Measurements from ENCODE around the gene SLC7A11.

The SLC7A11 gene

DNA sequence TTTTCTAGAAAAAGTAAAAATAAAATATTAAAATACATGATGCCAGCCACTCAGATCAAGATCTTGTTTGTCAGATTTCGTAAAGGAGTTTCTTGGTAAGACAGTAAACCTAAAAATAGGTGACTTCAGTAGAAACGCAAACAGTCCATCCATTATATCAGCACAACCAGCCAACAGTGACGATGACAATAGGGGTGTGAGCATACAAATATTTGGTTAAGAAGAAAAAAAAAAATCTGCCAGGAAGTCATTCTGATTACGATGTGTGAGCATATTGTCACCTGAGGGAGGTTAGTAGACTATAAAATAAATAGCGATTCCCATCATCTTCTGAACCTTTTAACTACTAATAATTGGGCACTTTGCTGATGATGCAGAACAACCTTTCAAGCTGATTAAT is 37.6 kb downstream of the SLC7A11 start:
- no peak for DNase-seq

DNA sequence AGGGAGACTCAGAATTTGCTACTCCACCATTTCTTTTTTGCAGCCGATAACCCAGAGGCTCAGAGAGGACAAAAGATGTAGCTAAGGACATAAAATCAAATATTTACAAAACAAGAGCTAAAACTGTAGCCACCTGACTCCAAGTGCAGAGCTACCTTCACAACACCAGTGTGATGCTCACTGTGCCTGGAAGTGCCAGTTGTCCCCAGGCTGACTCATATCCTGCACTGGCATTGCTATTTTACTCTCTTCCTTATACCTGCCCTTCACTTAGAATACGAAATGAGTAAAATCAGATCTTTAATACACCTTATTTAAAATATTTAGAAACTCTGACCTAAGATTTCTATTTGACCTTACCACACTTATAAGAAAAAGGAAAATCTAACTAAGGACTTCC is 39.5 kb downstream of the SLC7A11 start:
- DNase-seq, result no peak

DNA sequence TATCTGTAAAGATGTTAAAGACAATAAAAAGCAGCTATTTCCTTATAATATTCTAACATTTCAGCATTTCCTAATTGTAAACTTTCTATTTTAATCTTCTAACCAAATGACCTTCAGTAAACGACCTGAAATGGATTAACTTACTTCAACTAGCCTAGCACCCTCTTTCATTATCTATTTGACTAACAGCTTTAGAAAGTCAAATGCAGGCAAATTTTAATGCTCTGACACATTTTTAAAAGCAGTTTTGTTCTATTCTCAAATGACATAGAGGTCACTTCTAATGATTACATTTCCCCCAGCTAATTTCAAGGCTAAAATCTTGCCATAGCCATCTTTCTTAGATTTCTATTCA is 41.9 kb downstream of the SLC7A11 start:
- DNase-seq, result no peak

DNA sequence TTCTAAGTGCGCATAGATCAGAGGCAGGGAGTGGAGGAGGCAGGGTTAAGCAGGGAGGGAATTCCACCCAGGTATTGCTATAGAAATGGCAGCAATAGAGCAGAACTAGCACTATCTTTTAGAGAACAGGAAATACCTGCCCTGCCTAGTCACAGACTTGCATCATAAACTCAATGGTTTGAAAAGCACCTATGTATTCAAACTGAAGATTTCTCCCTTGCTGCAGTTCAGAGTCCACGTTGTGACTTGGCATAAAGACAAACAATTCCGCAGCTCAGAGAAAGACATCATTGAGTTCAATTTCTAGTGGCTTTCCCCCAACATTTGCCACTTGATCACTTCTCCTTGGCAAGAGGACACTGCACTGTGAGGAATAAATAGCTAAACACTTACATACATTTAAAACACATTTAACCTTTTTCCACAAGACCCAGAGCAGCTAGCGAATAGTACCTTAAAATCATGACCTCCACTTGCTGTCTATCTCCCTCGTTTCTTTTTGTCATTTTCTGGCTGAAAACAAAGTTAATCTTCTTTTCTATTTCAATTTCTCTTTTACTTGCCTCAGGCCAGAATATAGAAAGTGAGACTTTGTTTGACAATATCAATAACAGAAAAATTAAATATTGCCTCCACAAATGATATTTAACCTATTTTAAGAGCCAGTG is 42.4 kb downstream of the SLC7A11 start:
- DNase-seq, result peak; percentile 76

DNA sequence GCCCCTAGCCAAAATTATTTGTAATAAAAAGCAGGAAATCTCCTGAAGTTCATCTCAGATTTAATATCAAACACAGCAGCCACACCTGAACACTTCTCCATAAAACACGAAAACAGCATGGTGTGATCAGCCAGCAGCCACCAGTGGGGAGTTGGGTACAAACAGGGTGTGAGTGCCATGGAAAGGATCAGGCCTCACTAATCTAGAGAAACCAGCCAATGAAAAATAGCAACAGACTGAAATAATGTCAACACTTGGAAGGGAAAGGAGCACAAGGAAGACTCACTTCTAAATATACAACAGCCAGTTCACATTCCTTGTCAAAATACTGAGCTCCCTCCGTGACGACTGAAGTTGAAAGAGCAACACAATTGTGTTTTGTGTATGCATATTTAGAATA is 46.0 kb downstream of the SLC7A11 start:
- no peak for DNase-seq

DNA sequence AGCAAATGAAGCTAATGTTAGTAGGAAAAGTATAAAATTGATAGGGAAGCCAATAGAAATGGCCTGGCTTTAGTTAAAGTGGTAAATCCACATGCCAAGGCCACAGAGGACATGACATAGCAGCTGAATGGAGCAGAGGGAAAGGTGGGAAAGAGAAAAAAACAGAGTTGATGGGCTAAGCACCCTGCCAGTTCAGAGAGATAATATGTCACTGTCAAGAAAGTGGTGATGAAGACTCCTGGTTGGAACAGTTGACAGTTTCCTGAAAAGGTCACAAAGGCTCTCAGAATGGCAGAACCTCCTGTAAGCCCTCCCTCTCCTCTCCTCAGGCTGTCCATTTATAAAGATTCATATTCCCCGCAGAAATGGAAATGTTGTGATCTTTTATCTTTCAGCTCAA is 48.2 kb downstream of the SLC7A11 start:
- no peak for DNase-seq

DNA sequence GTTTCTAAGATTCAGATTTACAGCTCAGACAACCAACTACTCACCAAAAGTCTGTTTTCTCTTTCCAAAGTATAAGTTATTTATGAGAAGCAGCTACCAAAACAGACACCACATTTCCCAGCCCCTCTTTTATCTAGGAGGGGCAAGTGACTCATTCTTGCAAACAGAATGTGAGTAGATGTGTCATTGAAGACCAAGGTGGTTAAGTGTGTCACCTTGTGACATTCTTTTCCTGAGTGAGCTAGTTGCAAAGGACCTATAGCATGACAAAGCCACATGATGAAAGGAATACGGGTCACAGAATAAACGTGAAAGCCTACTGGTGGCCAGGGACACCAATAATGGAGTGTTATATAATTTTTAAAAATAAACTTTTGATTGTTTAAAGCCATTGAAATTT is 50.0 kb downstream of the SLC7A11 start:
- DNase-seq, result no peak

DNA sequence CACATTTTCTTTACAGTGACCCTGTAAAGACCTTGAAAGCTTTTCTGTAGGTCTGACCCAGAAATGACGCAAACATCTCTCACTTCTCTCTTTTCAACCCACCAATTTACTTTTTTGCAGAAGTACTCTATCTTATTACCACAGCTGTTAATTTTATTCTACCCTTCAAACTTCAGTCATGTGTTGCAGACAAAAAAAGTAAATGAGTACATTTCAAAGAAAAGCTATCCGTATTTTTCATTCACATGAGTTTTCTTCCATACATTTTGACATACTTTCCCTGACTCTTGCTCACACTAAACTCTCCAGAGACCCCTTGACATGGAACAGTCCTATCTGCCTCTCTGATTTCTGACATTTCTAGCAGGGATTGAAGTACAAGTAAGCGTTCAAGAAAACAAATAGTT is 51.7 kb downstream of the SLC7A11 start:
- DNase-seq, result no peak

DNA sequence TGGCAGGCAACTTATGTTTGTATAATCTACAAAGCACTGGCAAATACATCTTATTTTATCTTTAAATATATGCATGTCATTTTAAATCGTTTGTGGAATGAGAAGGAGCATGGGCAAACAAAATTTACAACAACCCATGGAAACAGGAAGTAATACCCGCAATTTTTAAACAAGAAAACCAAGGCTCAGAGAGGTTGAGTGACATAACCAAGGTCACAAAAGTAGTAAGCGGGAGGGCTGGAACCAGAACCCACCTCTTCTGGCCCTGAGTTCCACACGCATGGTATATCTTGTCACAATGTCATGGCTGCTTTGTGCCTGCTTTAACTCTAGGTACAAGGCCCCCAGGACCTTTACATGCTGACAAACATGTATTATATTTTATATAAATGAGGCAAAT is 52.9 kb downstream of the SLC7A11 start:
- DNase-seq, result no peak

DNA sequence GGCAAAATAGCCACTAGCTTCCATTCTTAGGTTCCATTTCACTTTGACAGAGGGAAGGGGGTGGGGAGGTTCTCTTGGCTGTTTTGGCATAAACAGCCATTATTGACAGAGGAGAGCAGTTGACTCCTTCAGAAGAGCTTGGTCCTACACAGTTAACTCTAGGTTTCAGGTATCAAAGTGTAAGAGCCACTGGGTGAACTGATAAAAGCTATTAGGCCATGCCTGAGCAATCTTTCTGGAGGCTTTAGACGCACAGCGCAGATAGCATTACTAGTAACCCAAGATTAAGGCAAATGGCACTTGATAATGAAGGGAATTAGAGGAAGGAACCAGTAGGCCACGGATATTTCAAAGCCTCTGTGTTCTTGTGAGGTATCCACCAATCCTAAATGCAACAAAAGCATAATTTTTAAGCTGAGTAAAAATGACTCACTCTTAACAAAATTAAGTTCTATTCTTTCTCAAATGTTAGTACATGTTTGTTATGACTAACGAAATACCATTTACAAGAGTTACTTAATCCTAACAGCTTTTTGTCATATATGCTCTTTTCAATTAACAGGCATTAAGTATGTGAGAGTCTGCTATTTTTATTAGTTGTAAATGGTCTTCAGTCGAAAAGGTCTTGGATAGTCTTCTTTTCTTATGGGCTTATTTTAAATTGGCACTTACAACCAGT is 53.6 kb downstream of the SLC7A11 start:
- peak; percentile 74 for DNase-seq

DNA sequence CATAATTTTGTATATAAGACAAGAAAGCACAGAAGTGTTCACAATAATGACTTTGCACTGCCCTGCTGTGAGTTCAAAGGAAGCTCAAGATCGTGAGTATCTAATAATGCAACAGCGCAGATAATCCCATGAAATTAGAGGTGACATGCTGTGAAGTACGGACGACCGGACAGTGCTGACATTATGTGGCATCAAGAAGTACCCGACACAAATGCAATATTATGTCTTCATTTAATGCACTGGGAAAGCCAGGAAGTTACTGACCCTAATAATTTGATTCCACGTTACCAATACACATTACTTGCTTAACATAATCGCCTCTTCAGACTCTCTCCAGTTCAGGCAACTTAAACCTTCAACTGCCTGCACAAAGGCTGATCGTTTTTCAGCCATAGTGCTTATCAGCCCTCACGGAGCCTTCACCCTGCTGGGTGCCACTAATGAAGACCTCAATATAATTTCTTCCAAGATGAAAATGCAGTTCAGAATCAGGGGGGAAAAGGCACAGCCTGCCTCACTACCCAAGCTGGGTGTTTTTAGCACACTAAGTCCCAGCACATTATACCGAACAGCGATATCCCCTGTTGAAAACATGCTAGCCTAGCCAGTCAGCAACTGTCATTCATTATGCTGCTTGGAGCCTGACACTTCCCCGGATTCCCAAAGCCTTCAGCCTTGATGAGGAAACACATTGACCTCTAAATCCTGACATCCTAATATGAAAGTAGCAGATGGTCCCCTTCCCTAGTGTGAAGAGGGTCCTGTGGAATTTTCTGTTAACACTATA is 56.1 kb downstream of the SLC7A11 start:
- DNase-seq, result peak; percentile 48

DNA sequence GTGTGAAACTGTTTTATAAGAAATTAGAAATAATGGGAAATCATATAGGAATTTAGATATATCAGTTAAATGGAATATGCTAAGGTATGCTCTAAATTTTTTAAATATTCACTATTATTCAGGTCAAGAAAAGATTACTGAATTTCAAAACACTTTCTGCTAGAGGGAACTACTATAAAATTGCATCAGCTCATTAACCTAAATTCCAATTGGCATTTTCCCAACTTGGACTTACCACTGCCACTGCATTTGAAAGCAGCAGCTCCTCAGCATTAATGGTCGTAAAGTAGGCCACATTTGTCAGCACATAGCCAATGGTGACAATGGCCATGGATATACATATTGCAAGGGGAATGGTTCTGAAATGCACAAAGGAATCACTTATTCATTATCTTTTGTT is 57.3 kb downstream of the SLC7A11 start:
- no peak for DNase-seq

DNA sequence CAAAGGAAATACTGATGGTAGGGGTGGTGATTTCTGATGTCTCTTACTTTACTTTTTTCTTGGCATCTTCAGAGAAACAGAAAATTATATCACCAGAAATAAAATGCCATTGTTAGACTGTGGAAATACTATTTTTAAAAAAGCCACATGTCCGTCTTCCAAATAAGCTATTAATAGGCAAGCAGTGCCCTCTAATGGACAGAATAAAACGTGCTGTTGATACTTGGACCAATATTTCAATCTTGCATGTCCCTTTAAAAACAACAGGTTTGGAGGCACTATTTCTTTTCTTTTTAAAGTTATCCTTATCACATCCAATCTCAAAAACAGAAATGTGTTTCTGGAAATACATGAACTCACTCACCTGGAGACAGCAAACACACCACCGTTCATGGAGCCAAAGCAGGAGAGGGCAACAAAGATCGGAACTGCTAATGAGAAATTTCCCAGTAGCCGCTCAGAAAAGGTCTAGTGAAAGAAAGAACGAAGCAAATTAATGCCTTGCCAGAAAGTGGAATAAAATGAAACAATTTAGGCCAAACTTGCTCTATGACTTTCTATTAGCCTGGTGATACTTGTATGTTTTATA is 59.2 kb downstream of the SLC7A11 start:
- no peak for DNase-seq

DNA sequence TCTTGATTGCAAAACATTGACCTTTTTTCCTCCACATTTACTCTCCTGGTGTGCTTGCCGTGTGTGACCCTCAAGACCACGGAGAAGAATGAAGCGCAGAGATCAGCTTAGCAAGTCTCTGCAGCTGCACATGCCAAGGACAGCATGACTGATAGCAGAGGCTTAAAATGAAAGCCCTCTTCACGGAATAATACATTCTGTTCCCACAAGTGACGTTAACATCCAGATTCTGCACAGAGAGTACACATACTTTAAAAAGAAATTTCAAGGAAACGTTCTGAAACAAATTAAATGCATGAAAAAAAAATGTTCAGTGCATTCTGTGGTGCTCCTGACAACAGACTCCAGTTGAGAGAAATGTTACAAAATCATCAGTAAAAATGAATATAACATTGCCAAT is 60.9 kb downstream of the SLC7A11 start:
- no peak for DNase-seq

DNA sequence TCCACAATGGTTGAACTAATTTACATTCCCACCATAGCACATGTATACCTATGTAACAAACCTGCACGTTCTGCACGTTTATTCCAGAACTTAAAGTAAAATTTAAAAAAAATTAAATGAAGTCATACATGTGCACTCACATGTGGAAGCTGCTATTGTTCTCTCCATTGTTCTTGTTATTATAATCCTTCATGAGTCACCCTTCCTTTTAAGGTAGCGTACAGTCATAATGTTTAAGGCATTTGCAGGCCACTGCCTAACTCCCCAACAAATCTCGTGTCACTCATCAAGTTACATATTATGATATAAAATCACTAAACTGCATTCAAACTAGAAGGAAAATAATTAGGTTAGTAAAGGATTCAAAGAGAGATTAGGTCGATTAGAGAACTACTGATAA is 63.6 kb downstream of the SLC7A11 start:
- no peak for DNase-seq

DNA sequence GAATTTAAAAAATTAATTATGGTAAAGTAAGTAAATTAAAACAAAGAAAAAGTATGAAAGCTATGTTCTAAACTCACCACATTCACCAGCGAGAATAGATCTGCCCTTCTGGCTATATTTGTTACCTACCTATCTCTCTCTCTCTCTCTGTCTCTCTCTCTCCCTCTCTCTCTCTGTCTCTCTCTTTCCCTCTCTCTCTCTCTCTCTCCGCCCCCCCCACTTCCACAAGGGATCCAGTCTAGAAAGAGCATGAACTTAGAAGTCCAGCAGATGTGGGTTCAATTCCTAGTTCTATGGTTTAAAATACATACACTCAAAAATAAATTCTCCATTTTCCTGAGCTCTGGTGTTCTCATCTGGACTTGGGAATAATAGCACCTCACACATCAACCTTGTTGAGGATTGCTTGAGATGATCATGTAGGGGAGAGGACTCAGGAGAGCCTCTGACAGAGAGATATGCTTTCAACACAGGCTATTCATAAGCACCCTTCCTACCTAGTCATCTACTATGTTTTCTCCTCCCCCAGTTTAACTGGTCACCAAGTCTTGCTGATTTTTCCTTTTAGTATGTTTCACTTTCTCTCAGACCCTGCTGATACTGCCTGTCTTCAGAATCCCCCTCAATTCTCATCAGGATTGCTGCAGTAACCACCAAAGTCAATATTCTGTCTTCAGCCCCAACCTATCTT is 64.7 kb downstream of the SLC7A11 start:
- no peak for DNase-seq

DNA sequence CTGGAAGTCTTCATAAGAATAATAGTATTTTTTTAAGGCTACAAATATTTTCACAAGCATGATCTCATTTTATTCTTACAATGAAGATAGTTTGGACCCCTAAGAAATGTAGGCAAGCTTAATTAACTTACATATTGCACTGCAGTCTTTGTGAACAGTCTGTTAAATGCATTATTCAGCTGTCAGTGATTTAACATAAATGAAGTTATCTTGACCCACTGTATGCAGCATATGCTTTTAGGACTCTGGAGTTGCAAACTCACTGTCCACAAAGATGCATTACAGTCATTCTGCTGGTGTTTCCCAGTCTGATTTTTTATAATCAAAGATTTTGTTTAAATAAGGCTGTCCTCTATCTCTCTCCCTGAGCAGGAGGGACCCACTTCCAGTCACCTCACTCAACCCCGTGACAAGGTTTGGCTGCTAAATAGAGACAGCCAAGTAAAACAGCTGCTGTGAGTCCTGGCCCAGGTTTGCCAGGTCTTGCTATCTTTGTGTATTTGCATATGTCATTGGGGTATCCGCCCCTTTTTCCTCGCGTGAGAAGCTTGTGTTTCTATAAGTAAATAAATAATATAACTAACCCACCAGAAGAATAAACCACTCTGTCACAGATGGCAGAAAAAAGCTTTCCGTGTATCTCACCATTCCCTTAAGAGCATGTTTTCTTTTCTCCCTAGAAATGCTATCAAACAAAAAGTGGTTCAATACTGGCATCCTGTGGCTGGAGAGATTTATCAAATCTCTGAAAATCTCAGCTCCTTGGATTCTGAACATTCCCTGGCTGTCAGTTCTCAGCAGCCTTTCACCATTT is 67.0 kb downstream of the SLC7A11 start:
- DNase-seq, result no peak

DNA sequence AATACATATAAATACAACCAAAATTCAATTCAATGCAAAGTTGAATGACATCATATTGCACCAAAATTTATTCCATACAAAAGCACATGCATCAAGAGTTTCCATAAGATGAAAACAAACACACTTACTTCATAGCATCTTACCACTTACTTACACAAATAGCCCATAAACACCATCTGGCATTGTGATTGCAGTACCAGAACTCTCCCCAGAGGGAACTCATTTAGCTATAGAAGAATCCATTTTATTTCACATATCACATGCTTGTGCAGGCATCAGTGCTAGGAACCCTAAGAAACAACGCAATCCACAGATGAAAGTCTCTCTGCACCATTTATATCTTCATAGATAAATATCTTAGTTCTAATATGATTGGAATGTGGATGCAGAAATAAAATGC is 77.9 kb downstream of the SLC7A11 start:
- DNase-seq, result no peak

DNA sequence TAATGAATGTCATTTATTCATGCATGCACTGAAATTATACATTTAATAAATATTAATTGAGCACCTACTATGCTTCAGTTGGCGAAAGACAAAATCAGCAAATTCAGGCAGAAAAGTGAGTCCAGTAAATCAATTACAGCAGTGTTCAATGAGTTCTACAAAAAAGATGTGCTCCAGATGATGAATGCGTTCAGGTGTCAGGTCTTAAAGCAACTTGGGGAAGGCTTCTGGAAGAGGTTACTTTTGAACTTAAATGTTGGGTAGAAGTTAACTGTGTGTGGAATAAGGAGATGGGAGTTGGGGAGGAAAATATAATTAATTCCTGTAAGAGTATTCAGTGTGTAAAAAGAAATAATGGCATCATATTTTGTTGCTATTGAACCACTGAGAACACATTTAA is 79.0 kb downstream of the SLC7A11 start:
- no peak for DNase-seq

DNA sequence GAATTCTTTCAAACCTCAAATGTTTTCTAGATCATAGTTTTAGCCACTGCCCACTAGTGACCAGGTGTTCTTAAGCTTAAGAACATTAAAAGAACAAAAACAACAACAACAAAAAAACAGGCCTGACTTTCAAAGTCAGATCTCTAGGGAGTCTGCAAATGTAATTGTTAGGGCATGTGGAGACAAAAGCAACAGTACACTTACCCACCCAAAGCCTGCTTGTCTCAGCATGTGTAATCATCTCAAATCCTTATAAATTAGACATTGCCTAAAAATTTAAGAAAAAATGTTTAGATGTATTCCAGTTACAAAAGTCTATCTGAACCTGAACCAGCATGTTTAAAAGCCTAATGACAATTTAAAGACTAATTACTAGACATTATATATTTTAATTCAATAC is 79.9 kb downstream of the SLC7A11 start:
- no peak for DNase-seq

DNA sequence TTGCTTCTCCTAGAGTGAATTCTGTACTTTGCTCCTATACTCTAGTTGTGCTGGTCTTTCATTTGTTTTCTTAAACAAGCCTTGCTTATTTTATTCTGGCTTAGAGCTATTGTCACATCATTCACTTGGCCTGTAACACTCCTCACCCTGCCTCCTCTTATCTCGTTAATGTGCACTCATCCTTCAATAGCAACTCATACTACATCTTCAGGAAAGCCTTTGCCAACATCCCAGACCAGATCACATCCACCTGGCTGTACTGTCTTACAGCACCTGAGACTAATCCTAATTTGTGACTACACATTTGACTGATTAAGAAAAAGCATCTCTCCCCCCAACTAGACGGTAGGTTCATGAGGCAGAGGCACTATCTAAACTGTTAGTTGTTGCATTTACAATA is 80.8 kb downstream of the SLC7A11 start:
- DNase-seq, result peak; percentile 13

DNA sequence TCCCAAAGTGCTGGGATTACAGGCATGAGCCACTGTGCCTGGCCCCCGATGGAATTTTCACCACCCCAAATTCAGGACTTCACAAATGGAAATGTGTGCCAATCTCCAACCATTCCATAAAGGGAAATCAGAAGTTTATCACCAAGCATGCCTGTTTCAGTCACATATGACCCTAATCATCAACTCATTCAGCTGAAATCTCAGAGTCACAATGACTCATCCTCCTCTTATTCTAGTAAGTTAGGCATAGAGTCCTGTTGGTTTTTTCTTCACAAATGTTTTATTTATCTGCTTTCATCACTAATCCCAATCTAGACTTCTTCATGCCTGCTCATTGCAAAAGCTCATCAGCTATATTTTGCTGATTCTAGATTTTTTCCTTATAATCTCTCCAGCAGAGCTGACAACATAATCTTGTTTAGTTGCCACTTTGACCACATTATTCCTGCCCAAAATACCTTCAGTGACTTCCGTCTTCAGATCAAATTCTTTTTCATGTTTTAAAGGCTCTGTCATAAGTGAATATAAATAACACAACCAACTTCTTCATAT is 83.3 kb downstream of the SLC7A11 start:
- no peak for DNase-seq

Measured in DMS79 (cell line).